Right ventricle myocardium superior (tissue), 1 donor: ENCODE results near the gene YTHDF1. TPM values are rescaled to one million over a fixed set of nuclear protein-coding genes. Genes with fewer than 3 reads are reported as not detected.
"Not testable (repeated sequence)": the region's sequence is repeated elsewhere in the genome, so short reads cannot be mapped to it uniquely, and the experiment has no call there.

ENCODE experiments used
- ATAC-seq: fragments of 200-7000 bp; cut with Tn5 transposase; one replicate; pipeline ENCODE4 v1.9.1; 2020; ENCODE audit warnings: mild to moderate bottlenecking; ENCODE audit not compliant: poor library complexity
- DNase-seq: peaks from one replicate; pipeline ENCODE4 v3.0.0-alpha.2; 2020
- intact Hi-C: fragments of 100-400 bp; cut with DNase I; formaldehyde crosslinking; loops from one replicate; pipeline ENCODE4 v1.11.2; 2022
- total RNA-seq: library from RNA; stranded (reverse); fragmentation: NEBNext Ultra II Directional; extraction: Animal tissue kit (Norgen Biotek cat#: 25700); gene quantifications from one replicate; pipeline ENCODE4 v1.2.1, GENCODE V29; 2021
- donor health status: DM: no; HTN: yes; CAD: no; lungs with severe emphysema.

The YTHDF1 gene
- total RNA-seq, 1 donor from 2014 or later, result 21.1 TPM

GRCh38 chr20:63166193-63167020 lies 49.5 kb downstream of the YTHDF1 start:
- intact Hi-C loops, result no loop called here
- no peak for ATAC-seq
- DNase-seq, result peak; percentile 24

- ATAC-seq (no peak), DNase-seq (peak; percentile 25)
- intact Hi-C loops, result no loop called here
These were observed 50.4 kb downstream of the YTHDF1 start for GRCh38 chr20:63165356-63166192.

GRCh38 chr20:63164484-63165355 lies 51.2 kb downstream of the YTHDF1 start:
- DNase-seq, result peak; percentile 21
- intact Hi-C loops, result no loop called here
- ATAC-seq, result no peak

GRCh38 chr20:63163596-63164483 lies 52.1 kb downstream of the YTHDF1 start:
- DNase-seq (peak; percentile 26), ATAC-seq (no peak)
- intact Hi-C loops, result no loop called here

GRCh38 chr20:63163171-63163570 lies 52.8 kb downstream of the YTHDF1 start:
- DNase-seq, result peak; percentile 27
- ATAC-seq, result no peak
- intact Hi-C loops, result no loop called here

GRCh38 chr20:63162206-63162795 lies 53.6 kb downstream of the YTHDF1 start:
- ATAC-seq (no peak), DNase-seq (peak; percentile 16)
- intact Hi-C loops, result no loop called here

DNA sequence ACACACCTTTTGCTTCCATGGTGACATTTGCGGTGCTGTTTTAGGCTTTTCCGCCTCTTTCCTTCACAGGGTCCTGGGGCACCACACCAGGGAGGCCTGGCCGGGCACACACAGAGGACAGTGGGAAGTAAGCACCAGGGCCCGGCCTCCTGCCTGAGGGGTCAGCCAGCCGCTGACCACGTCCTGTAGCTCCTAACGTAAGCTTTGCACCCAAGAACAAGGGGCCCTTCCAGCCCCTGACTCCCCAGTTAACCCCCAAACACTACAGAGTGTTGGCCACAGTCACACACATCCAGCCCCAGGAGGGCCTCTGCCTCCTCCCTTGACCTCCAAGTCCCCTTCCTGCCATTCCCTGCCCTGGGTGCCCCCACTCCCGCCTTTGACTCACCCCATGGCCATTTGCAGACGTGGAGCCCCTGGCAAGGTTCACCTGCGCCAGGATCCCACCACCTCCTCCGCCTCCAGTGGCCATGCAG lies 54.7 kb downstream of the YTHDF1 start:
- DNase-seq (peak; percentile 30), ATAC-seq (no peak)
- intact Hi-C loops, result no loop called here

- DNase-seq (peak; percentile 13), ATAC-seq (no peak)
- intact Hi-C loops, result no loop called here
These were observed 55.2 kb downstream of the YTHDF1 start for GRCh38 chr20:63160641-63161175.

DNA sequence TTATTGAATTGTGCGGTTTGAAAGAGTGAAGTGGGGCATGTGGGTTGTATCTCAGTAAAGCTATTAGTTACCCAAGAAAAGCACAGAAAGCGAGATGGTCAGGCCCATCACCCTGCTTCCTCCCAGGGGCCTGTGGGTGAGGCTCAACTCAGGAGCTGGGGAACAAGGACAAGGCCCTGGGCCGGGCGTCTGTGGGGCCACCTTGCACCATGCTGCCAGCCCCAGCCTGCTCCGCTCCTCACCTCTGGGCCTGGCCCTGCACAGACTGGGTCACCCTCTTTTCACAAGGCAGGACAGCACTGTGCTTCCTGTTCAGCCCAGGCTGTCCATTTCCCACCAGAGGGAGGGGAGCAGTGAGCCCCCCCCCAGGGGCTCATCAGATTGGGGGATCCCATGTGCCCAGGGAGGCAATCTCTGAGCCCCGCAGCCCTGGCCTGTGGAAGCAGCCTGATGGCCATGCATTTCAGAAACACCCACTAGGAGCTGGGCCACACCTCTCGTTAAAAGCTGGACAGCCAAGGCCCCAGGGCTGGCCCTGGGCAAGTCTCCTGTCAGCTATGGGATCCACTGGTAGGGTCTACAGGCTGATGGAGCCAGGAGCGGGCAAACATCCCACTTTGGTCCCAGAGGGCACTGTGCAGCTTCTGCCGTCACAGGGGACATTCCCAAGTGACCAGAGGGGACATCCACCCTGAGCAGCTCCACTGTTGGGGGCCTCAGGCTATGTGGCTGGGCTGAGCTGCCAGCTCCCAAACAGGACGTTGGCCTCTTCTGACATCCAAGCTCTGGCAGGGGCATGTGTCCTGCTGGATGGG lies 55.9 kb downstream of the YTHDF1 start:
- intact Hi-C loops, result no loop called here
- DNase-seq, result peak; percentile 20

DNA sequence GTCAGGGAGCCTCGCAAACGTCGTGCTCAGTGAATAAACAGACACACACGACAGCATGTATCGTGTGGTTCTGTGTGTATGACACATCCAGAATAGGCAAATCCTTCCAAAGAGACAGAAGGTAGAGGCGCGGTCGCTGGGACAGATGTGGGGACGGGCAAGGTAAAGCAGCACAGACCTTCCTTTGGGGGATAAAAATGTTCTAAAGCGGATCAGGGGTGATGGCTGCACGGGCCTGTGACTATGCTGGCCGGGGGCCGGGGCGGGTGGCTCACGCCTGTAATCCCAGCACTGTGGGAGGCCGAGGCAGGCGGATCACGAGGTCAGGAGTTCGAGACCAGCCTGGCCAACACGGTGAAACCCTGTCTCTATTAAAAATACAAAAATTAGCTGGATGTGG lies 56.7 kb downstream of the YTHDF1 start:
- intact Hi-C loops, ATAC-seq: not testable (repeated sequence)
- DNase-seq, result peak; percentile 10

More for the DNA sequence above, 55.9 kb downstream of the YTHDF1 start:
- ATAC-seq, result no peak

DNA sequence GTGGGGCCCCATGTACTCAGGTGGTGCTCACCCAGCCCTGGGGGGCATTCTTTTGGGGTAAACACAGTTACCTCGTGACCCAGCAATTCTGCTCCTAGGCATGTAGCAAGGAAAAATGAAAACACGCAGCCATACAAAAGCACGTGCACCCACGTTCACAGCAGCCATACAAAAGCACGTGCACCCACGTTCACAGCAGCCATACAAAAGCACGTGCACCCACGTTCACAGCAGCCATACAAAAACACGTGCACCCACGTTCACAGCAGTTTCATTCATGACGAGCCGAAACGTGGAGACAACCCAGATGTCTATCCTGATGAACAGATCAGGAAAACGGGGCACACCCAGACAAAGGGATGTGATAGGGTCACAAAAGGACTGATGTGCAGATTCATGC lies 57.1 kb downstream of the YTHDF1 start:
- intact Hi-C loops, result no loop called here
- DNase-seq, result peak; percentile 14
- no peak for ATAC-seq

DNA sequence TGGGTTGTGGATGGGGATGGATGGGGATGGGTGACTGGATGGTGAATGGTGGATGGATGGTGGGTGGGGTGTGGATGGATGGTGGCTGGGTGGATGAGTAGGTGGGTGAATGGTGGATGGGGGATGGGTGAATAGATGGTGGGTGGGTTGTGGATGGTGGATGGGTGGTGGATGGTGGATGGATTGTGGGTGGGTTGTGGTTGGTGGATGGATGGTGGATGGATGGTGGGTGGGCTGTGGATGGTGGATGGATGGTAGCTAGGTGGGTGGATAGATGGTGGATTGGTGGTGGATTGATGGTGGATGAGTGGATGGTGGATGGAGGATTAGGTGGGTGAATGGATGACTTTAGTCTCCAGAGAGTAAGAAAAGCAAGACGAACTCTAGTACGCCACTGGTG lies 57.6 kb downstream of the YTHDF1 start:
- ATAC-seq (no peak), DNase-seq (no peak)
- intact Hi-C loops, result no loop called here

- intact Hi-C loops, result not testable (repeated sequence)
- peak; percentile 23 for DNase-seq
These were observed 58.5 kb downstream of the YTHDF1 start for GRCh38 chr20:63157431-63157830.

GRCh38 chr20:63156221-63156671 lies 59.7 kb downstream of the YTHDF1 start:
- intact Hi-C loops, result no loop called here
- ATAC-seq (no peak), DNase-seq (peak; percentile 23)

More at GRCh38 chr20:63157431-63157830, 58.5 kb downstream of the YTHDF1 start:
- ATAC-seq, result not testable (repeated sequence)

DNA sequence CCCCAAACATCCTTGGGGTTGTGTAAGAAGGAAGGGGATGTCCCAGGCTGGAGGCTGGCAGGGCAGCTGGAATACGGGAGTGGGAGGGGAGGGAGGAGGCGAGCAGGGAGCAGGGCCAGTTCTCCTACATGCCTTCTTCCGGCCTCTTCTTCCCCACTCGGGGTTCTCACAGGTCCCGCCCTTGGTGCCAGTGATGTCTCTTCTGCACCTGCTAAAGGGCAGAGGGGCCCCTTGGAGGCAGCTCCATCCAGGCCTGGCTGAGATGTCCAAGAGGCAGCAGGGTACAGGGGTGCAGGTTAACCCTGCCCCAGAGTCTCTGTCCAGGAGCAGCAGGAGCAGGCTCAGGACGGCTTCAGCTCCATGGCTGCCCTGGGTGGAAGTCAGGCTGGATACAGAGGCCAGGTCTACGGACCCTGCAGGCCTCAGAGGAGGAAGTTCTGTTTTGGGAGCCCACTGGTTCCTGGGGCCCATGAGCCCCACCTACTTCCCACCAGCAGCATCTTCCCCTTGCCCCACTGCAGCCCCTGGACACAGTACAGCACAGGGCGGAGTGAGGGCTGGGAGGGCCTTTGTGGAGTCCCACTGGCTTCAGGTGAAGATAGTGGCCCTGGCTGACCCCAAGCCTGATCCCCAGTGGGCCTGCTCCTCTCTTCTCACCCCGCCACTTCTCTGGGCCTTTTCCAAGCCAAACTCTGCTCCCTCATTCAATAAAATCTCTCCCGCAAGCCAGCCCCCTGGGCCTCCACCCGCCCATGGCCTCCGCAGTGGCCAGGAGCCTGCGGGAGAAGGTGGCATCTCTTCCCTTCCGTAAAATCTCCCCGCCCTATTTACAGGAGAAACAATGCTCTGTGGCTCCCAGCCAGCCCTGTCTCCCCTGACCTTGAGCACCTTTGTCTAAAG lies 60.4 kb downstream of the YTHDF1 start:
- ATAC-seq, result no peak
- intact Hi-C loops, result no loop called here
- DNase-seq, result peak; percentile 23
